ENCODE data around the gene LRTM1.

The LRTM1 gene

DNA sequence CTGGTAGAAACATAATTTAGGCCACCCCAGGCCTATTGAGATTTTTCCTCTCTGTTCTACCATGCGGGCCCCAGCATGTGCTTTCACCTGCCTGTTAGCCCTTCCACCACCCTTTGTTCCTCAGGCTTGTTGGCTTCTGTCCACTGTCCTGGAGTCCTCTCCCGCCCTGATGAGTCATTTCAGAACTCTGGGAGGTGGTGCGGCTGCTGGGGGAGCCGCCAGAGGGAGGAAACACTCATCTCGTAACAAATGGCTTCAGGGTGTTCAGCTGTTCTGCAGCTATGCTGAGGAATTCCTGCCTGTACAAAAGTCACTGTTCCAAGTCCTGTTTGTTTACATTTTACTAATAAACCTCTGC is 36.3 kb downstream of the LRTM1 start:
- no peak for DNase-seq (ENCODE audit: low spot score)

GRCh38 chr3:54889731-54890130 is 38.1 kb downstream of the LRTM1 start:
- DNase-seq (ENCODE audit: low spot score), result no peak

DNA sequence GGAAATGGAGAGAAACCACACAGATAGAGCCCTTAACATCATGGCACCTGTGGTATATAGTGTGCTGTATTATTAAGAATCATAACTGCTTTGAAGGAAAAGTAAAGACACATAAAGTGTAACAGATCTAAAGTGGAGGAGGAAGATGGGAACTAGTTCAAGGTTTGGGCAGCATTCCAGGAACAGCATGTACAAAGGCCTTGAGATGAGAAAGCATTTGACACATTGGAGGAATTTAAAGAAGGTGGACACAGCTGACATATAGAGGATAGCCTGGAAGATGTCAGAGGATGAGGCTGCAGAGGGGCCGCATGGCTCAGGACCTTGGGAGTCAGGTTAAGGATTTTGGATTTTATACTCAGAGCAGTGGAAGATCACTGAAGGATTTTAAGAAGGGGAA is 39.0 kb downstream of the LRTM1 start:
- no peak for DNase-seq (ENCODE audit: low spot score)

GRCh38 chr3:54888162-54888561 is 39.7 kb downstream of the LRTM1 start:
- DNase-seq (ENCODE audit: low spot score), result no peak

DNA sequence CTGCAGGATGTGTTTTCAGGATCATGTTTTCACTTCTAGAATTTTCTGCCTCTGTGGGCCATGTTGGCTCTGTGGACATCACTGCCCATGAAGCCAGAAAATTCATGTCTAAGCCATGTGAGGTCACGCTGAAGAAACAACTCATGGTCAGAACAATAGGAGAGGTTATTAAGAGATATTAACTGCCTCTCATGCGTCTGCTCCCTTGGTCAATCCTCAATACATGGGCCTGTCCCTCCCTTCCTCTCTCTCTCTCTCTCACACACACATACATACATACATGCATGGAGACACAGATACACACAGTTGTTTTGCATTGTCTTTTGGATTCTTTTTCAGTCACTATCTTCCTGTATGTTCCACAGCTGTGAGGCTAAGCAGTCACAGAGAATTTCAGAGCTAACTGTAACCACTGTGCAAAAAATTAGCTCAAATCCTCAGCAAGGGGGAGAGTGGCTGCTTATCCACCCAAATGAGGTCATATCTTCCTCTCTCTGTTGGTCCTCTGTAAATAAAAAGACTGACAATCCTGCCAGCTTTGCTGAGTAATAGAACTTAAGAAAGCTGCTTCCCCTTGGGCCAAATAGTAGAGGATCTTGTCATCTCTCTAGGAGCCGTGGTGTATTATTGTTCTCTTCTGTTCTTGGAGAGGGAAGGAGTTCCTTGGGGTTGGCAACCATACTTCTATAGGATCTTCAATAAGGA is 45.6 kb downstream of the LRTM1 start:
- DNase-seq (ENCODE audit: low spot score), result no peak

DNA sequence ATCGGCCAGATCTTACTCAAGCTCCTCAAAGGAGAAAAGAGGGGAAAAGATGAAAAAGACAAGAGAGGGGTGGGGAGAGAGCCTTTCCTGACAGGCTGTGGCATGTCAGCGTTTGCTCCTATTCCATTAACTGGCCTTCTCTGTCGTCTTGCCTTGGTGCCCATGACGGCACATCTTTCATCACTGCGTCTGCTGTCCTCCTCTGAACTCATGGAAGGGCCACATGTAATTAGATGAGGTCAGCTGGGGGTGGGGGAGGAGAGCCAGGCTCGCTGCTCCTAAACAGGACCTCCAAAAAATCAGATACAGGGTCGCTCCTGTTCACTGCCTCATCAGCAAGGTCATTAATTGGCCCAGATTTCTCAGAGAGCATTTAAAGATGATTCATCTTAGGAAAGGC is 49.7 kb downstream of the LRTM1 start:
- DNase-seq (ENCODE audit: low spot score), result no peak

DNA sequence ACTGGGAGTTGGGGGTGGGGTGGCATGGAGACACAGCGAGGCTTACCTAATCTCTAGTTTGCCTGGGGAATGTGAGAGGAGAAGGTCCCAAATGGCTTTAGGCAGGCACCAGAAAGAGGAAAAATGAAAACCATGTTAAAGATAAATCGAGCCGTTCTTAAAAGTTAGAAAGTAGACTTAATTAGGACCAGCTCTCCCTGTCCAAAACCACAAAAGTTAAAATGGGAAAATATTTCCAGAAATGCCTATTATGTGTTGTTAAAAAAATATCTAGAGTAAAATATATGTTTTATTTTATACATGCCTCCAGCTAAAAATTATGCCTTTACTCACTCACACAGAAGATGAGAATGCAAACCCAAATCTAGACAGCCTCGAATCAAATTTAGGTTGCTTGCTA is 50.1 kb downstream of the LRTM1 start:
- DNase-seq (ENCODE audit: low spot score), result no peak

GRCh38 chr3:54876694-54877093 is 51.2 kb downstream of the LRTM1 start:
- no peak for DNase-seq (ENCODE audit: low spot score)

DNA sequence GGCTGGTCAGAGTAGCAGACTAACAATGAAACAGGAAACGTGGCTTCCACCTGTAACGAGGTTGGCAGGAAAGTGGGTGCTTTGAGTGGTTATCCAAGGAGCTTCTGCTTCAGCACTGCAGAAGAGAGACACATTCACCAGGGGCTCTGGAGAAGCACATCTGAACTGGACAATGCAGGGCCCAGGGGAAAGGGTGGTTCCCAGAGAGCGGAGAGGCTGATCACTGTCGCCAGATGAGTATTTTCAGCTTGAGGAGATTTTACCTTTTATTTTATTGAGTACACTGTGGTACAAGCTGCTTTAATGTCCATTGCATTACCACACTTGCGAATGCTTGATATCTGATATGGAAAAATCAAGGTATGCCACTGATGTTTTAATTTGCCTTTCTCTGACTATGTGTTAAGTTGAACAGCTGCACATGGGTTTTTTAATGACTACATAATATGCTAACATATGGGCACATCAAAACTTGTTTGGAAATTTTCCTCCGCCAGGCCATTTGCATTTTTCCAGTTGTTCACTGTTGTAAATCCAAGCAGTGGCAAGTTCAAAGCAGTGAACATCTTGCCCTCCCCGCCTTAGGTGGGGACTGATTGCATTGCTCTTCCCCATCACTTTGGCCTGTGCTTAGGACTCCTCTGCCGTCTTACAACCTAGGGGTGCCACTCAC is 52.1 kb downstream of the LRTM1 start:
- DNase-seq (ENCODE audit: low spot score), result no peak

GRCh38 chr3:54874816-54875556 is 52.9 kb downstream of the LRTM1 start:
- DNase-seq (ENCODE audit: low spot score), result no peak

- DNase-seq (ENCODE audit: low spot score), result no peak
Measured at GRCh38 chr3:54873059-54874010, 54.5 kb downstream of the LRTM1 start.

GRCh38 chr3:54871867-54872266 is 56.0 kb downstream of the LRTM1 start:
- no peak for DNase-seq (ENCODE audit: low spot score)

GRCh38 chr3:54870423-54870822 is 57.4 kb downstream of the LRTM1 start:
- DNase-seq (ENCODE audit: low spot score), result no peak
